NCI-H526 treated with DMSO at 0.1 percent for 48 hours (cell line): ENCODE results near the gene FLVCR1.

Experiments
- DNase-seq: peaks from one replicate; lab custom pipeline; 2025; lab: John Stamatoyannopoulos, UW

The FLVCR1 gene

GRCh38 chr1:212945463-212946160 is 87.5 kb downstream of the FLVCR1 start:
- no peak for DNase-seq

- no peak for DNase-seq
These were observed 88.8 kb downstream of the FLVCR1 start for GRCh38 chr1:212946872-212947271.
